Suprapubic skin (tissue), 4 donors: Measurements from ENCODE around the gene GATA6. TPM values are rescaled to one million over a fixed set of nuclear protein-coding genes. Genes with fewer than 3 reads are reported as not detected.

Source experiments
- DNase-seq, 2 donors: peaks; one replicate each; pipeline ENCODE4 v3.0.0-alpha.2; 2019; ENCODE audit warnings: low spot score in 2 of 2
- H3K27ac ChIP-seq: fragments of 200-600 bp; sonication (generic); one replicate; pipeline ENCODE4 v1.5.1; 2019
- H3K27me3 ChIP-seq: fragments of 200-600 bp; sonication (generic); one replicate; pipeline ENCODE4 v1.5.1; 2019
- H3K36me3 ChIP-seq: fragments of 200-600 bp; sonication (generic); one replicate; pipeline ENCODE4 v1.5.1; 2019
- H3K4me1 ChIP-seq: fragments of 200-600 bp; sonication (generic); one replicate; pipeline ENCODE4 v1.5.1; 2019
- H3K4me3 ChIP-seq: fragments of 200-600 bp; sonication (generic); one replicate; pipeline ENCODE4 v1.5.1; 2019; ENCODE audit warnings: mild to moderate bottlenecking
- H3K9me3 ChIP-seq: fragments of 200-600 bp; sonication (generic); one replicate; pipeline ENCODE4 v1.5.1; 2019
- CTCF ChIP-seq, 2 donors: fragments of 200-600 bp in 1 of 2; fragments of 450-650 bp in 1 of 2; sonication (generic) in 1 of 2; IDR thresholded peaks; one replicate each; pipeline ENCODE4 v1.5.1; 2016 to 2019; ENCODE audit warnings: antibody characterized with exemption in 2 of 2, mild to moderate bottlenecking in 1 of 2, moderate library complexity in 1 of 2
- EP300 ChIP-seq: sonication (generic); formaldehyde crosslinking; IDR thresholded peaks from one replicate; pipeline ENCODE4 v1.6.1; 2017; ENCODE audit warnings: antibody characterized with exemption
- POLR2A ChIP-seq, 2 donors: fragments of 450-650 bp; IDR thresholded peaks; one replicate each; pipeline ENCODE4 v1.6.1; 2017; ENCODE audit warnings: antibody characterized with exemption in 2 of 2, mild to moderate bottlenecking in 2 of 2, moderate library complexity in 2 of 2
- POLR2AphosphoS5 ChIP-seq, 3 donors: sonication (generic); formaldehyde crosslinking; IDR thresholded peaks; one replicate each; pipeline ENCODE4 v1.6.1; 2017; ENCODE audit warnings: antibody characterized with exemption in 3 of 3
- WGBS: methylation state at CpG from one replicate; pipeline ENCODE4 v1.1.5; 2018; 5-methylcytosine and 5-hydroxymethylcytosine counted together
- total RNA-seq, 4 donors: library from RNA; depleted of rRNA; stranded (reverse); fragments of >200 nt; gene quantifications; one replicate each; pipeline ENCODE4 v1.1.0, GENCODE V29; 2016

Gene GATA6
- total RNA-seq, 4 donors from 2014 or later = 2.1 to 3.4 (median 2.6) TPM

GRCh38 chr18:22173221-22173927 lies 4.0 kb downstream of the GATA6 start:
- WGBS = 58% methylated on average over 22 of the region's 22 CpGs

GRCh38 chr18:22173928-22174301 lies 4.5 kb downstream of the GATA6 start:
- no peak for TF ChIP-seq POLR2AphosphoS5 (IDR thresholded peaks at IDR 0.05)
- Histone ChIP-seq H3K36me3 (no peaks in the 10 kb centered on the region), H3K4me1 (peaks cover 38% of the 10 kb centered on the region), H3K4me3 (no peak overlapping the region), H3K27me3 (peaks cover 100% of the 10 kb centered on the region), H3K9me3 (no peaks in the 10 kb centered on the region), H3K27ac (no peak overlapping the region)
- 55% methylated on average over 6 of the region's 6 CpGs for WGBS
- no peak for DNase-seq

More at GRCh38 chr18:22173221-22173927, 4.0 kb downstream of the GATA6 start:
- H3K27ac ChIP-seq = no peak overlapping the region
- no peak overlapping the region for H3K4me3 ChIP-seq
- peaks cover 44% of the 10 kb centered on the region for H3K4me1 ChIP-seq
- no peak for DNase-seq
- H3K36me3 ChIP-seq = no peaks in the 10 kb centered on the region
- H3K9me3 ChIP-seq = no peaks in the 10 kb centered on the region
- TF ChIP-seq EP300 = no peak
- TF ChIP-seq POLR2AphosphoS5 (IDR thresholded peaks at IDR 0.05) = no peak
- no peak for TF ChIP-seq CTCF (IDR thresholded peaks at IDR 0.05)
- TF ChIP-seq POLR2A (IDR thresholded peaks at IDR 0.05) = no peak
- peaks cover 100% of the 10 kb centered on the region for H3K27me3 ChIP-seq

GRCh38 chr18:22174341-22175145 lies 5.2 kb downstream of the GATA6 start:
- H3K4me3 ChIP-seq = no peak overlapping the region
- peaks cover 32% of the 10 kb centered on the region for H3K4me1 ChIP-seq
- no peak for TF ChIP-seq EP300
- no peak for TF ChIP-seq CTCF (IDR thresholded peaks at IDR 0.05)
- no peak for TF ChIP-seq POLR2AphosphoS5 (IDR thresholded peaks at IDR 0.05)
- TF ChIP-seq POLR2A (IDR thresholded peaks at IDR 0.05) = no peak
- no peak for DNase-seq
- WGBS = 49% methylated on average over 6 of the region's 6 CpGs
- H3K36me3 ChIP-seq = no peaks in the 10 kb centered on the region
- peaks cover 97% of the 10 kb centered on the region for H3K27me3 ChIP-seq
- H3K27ac ChIP-seq = no peak overlapping the region
- no peaks in the 10 kb centered on the region for H3K9me3 ChIP-seq

GRCh38 chr18:22175346-22175745 lies 6.0 kb downstream of the GATA6 start:
- Histone ChIP-seq H3K36me3 (no peaks in the 10 kb centered on the region), H3K4me3 (no peak overlapping the region), H3K27ac (no peak overlapping the region), H3K27me3 (peaks cover 92% of the 10 kb centered on the region), H3K9me3 (no peaks in the 10 kb centered on the region), H3K4me1 (peaks cover 25% of the 10 kb centered on the region)
- 71% methylated on average over 4 of the region's 4 CpGs for WGBS
- DNase-seq = no peak
- TF ChIP-seq POLR2A (IDR thresholded peaks at IDR 0.05) (no peak), CTCF (IDR thresholded peaks at IDR 0.05) (no peak), POLR2AphosphoS5 (IDR thresholded peaks at IDR 0.05) (no peak), EP300 (no peak)

- TF ChIP-seq EP300 (no peak), POLR2A (IDR thresholded peaks at IDR 0.05) (no peak), CTCF (IDR thresholded peaks at IDR 0.05) (no peak), POLR2AphosphoS5 (IDR thresholded peaks at IDR 0.05) (no peak)
- peaks cover 12% of the 10 kb centered on the region for H3K4me1 ChIP-seq
- peaks cover 89% of the 10 kb centered on the region for H3K27me3 ChIP-seq
- H3K27ac ChIP-seq = no peak overlapping the region
- no peak for DNase-seq
- WGBS = 57% methylated on average over 27 of the region's 71 CpGs
- no peaks in the 10 kb centered on the region for H3K36me3 ChIP-seq
- H3K4me3 ChIP-seq = no peak overlapping the region
- H3K9me3 ChIP-seq = no peaks in the 10 kb centered on the region
These were observed 7.3 kb downstream of the GATA6 start for GRCh38 chr18:22176420-22177326.
